Measurements from ENCODE around the gene FSTL3. TPM values are rescaled to one million over a fixed set of nuclear protein-coding genes. Genes with fewer than 3 reads are reported as not detected.

Gene FSTL3
- total RNA-seq, 4 donors from 2014 or later: 115 to 226 (median 217) TPM

DNA sequence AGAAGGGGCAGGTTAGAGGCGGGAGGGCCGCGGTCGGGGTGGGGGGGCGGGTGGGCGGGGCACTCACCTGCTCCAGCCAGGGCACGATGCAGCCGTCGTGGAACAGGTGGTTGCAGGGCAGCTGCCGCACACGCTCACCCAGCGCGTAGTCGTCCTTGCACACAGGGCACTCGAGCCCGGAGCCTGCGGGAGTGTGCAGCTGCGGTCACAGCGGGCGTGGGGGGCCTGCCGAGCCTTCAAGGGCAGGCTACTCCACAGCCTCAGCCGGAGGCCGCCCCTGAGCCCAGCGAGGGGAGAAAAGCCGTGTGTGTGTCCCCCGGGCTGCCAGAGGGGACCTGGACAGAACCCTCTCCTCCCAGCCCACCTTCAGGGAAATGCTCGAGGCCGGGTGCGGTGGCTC lies 27.9 kb upstream of the FSTL3 start:
- Histone ChIP-seq H3K27ac (replicated peaks in 1 of 4) (no peak overlapping the region), H3K4me3 (no peak overlapping the region), H3K4me1 (peaks cover 0 to 10% (median 0%) of the 10 kb centered on the region in 4 donors), H3K36me3 (peaks cover 57 to 88% (median 77%) of the 10 kb centered on the region in 4 donors), H3K27me3 (no peaks in the 10 kb centered on the region), H3K9me3 (no peaks in the 10 kb centered on the region)
- WGBS: 87% methylated on average over 3 of the region's 29 CpGs
- DNase-seq (ENCODE audit: extremely low spot score): no peak
- intact Hi-C loops (cut with DNase I): no loop called here
- no peak for TF ChIP-seq POLR2AphosphoS5 (IDR thresholded peaks at IDR 0.05)
- TF ChIP-seq EP300 (IDR thresholded peaks at IDR 0.05): no peak
- TF ChIP-seq, protein P1, sequence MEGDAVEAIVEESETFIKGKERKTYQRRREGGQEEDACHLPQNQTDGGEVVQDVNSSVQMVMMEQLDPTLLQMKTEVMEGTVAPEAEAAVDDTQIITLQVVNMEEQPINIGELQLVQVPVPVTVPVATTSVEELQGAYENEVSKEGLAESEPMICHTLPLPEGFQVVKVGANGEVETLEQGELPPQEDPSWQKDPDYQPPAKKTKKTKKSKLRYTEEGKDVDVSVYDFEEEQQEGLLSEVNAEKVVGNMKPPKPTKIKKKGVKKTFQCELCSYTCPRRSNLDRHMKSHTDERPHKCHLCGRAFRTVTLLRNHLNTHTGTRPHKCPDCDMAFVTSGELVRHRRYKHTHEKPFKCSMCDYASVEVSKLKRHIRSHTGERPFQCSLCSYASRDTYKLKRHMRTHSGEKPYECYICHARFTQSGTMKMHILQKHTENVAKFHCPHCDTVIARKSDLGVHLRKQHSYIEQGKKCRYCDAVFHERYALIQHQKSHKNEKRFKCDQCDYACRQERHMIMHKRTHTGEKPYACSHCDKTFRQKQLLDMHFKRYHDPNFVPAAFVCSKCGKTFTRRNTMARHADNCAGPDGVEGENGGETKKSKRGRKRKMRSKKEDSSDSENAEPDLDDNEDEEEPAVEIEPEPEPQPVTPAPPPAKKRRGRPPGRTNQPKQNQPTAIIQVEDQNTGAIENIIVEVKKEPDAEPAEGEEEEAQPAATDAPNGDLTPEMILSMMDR (IDR thresholded peaks at IDR 0.05): no peak
- no peak for TF ChIP-seq POLR2A (IDR thresholded peaks at IDR 0.05; ENCODE audit: low read depth)

DNA sequence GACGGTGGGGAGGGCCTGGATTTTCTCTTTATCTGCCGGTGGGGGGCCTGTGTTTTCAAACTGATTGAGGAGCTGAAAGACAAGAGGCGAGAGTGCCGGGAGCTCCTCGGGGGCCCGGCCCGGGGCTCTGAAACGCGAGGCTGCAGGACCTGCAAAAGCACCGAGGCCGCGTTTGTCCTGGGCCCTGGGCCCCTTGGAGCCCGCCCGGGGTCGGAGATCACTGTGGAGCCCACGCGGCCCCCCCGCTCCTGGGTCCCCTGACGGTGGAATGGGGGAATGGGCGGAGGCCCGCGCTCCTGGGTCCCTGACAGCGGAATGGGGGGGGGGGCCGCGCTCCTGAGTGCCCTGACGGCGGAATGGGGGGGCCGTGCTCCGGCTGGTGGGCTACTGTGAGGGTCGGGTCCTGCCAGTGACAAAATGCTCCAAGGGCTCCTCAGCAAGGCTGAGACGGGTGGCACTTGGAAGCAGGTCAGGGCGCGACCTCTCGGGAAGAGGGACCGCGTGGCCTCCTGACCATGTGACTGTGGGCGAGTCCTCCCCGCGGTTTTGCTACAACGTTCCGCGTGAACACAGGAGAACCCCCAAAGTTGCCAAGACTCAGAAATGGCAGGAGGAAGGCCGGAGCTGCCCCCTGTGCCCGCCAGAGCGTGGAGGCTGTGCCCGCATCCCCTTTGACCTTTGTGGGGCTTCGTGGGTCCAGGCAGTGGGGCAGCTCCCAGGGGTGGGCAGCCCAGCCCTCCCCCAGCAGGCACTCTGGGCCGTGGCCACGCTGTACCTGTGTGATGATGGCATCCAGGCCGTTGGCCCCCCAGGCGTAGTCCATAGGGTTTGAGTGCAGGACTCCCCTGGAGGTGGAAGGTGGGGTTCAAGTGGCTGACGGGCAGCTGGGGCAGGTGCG lies 27.0 kb upstream of the FSTL3 start:
- peaks cover 0 to 19% (median 0%) of the 10 kb centered on the region in 4 donors for H3K4me1 ChIP-seq
- H3K9me3 ChIP-seq: no peaks in the 10 kb centered on the region
- H3K36me3 ChIP-seq: peaks cover 64 to 96% (median 86%) of the 10 kb centered on the region in 4 donors
- intact Hi-C loops (cut with DNase I): no loop called here
- no peaks in the 10 kb centered on the region for H3K27me3 ChIP-seq
- no peak overlapping the region for H3K4me3 ChIP-seq
- WGBS: 91% methylated on average over 31 of the region's 53 CpGs
- no peak overlapping the region for H3K27ac ChIP-seq (replicated peaks in 1 of 4)
- no peak for DNase-seq (ENCODE audit: extremely low spot score)
- TF ChIP-seq EP300 (IDR thresholded peaks at IDR 0.05) (no peak), POLR2AphosphoS5 (IDR thresholded peaks at IDR 0.05) (no peak)
- TF ChIP-seq, protein P1 (IDR thresholded peaks at IDR 0.05): no peak

DNA sequence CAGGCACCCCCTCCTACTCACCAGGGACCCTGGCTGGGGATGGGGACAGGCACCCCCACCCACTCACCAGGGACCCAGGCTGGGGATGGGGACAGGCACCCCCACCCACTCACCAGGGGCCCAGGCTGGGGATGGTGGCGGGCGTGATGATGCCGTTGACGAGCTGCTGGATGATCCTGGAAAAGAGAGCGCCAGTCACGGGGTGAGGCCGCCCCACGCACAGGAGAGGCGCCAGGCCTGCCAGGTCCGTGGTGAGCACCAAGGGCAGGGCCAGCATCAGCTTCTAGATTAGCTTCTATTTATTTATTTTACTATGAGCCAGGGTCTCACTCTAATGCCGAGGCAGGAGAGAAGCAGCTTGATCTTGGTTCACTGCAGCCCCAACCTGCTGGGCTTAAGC lies 26.1 kb upstream of the FSTL3 start:
- WGBS: 88% methylated on average over 11 of the region's 11 CpGs

DNA sequence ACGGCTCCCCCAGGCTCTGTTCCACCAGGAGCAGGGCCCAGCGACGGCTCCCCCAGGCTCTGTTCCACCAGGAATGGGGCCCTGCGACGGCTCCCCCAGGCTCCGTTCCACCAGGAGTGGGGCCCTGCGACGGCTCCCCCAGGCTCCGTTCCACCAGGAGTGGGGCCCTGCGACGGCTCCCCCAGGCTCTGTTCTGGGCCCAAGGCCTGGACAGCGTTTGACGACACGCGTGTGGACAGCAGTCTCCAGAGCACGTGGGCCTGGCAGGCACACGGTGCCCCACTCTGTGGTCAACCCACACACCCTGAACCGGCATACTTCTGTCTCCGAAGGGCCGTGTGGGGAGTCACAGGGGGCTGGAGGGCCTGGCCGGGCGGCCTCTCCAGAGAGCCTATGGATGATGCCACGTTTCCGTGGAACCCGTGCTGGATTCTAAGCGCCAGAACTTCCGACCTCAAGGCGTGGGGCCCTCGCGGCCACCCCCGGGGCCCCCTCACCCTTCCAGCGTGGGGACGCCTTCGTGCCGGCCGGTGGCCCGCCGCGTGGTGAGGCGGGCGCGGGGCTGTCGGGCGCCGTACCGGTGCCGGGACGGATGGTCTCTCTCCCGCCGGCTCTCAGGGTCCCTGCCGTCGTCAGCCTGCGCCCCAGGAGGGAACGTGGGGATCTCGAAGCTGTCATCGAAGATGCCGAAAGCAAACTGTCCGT lies 24.9 kb upstream of the FSTL3 start:
- TF ChIP-seq POLR2A (IDR thresholded peaks at IDR 0.05; ENCODE audit: low read depth) (no peak), POLR2AphosphoS5 (IDR thresholded peaks at IDR 0.05) (no peak)
- Histone ChIP-seq H3K9me3 (no peaks in the 10 kb centered on the region), H3K27me3 (no peaks in the 10 kb centered on the region), H3K27ac (replicated peaks in 1 of 4) (no peak overlapping the region), H3K4me1 (peaks cover 0 to 30% (median 8%) of the 10 kb centered on the region in 4 donors), H3K36me3 (peaks cover 62 to 87% (median 83%) of the 10 kb centered on the region in 4 donors), H3K4me3 (no peak overlapping the region)
- no peak for DNase-seq (ENCODE audit: extremely low spot score)
- 92% methylated on average over 23 of the region's 58 CpGs for WGBS
- intact Hi-C loops (cut with DNase I): no loop called here

More for the DNA sequence above, 26.1 kb upstream of the FSTL3 start:
- peaks cover 0 to 19% (median 0%) of the 10 kb centered on the region in 4 donors for H3K4me1 ChIP-seq
- TF ChIP-seq POLR2A (IDR thresholded peaks at IDR 0.05; ENCODE audit: low read depth) (no peak), POLR2AphosphoS5 (IDR thresholded peaks at IDR 0.05) (no peak), EP300 (IDR thresholded peaks at IDR 0.05) (no peak)
- TF ChIP-seq, protein P1 (IDR thresholded peaks at IDR 0.05): no peak
- no peak overlapping the region for H3K4me3 ChIP-seq
- intact Hi-C loops (cut with DNase I): no loop called here
- no peaks in the 10 kb centered on the region for H3K27me3 ChIP-seq
- peaks cover 64 to 93% (median 89%) of the 10 kb centered on the region in 4 donors for H3K36me3 ChIP-seq
- no peak for DNase-seq (ENCODE audit: extremely low spot score)
- H3K9me3 ChIP-seq: no peaks in the 10 kb centered on the region
- H3K27ac ChIP-seq (replicated peaks in 1 of 4): no peak overlapping the region

DNA sequence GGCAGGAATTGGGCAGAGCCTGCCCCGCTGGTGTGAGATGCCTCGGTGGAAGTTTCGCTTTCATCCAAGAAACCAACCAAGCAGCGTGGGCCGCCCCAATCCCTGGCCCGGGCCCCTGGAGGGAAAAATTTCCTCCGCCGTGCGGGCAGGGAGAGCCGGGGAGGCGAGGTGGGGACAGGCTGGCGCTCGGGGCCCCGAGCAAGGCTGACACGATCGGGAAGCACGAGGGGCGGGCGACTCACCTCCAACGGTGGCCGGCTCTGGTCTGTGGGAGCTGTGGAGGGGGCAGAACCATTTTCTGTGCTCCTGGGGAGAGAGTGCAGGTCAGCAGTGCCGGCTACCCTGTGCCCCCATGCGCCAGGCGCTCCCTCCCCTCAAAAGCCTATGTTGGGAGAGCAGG lies 24.2 kb upstream of the FSTL3 start:
- Histone ChIP-seq H3K27ac (replicated peaks in 1 of 4) (no peak overlapping the region), H3K27me3 (no peaks in the 10 kb centered on the region), H3K4me1 (peaks cover 5 to 37% (median 15%) of the 10 kb centered on the region in 4 donors), H3K36me3 (peaks cover 54 to 80% (median 76%) of the 10 kb centered on the region in 4 donors), H3K9me3 (no peaks in the 10 kb centered on the region), H3K4me3 (no peak overlapping the region)
- 88% methylated on average over 24 of the region's 24 CpGs for WGBS
- no peak for DNase-seq (ENCODE audit: extremely low spot score)
- intact Hi-C loops (cut with DNase I): no loop called here
- no peak for TF ChIP-seq POLR2AphosphoS5 (IDR thresholded peaks at IDR 0.05)
- TF ChIP-seq EP300 (IDR thresholded peaks at IDR 0.05): no peak
- TF ChIP-seq, protein P1 (IDR thresholded peaks at IDR 0.05): no peak
- no peak for TF ChIP-seq POLR2A (IDR thresholded peaks at IDR 0.05; ENCODE audit: low read depth)

Data from esophagus muscularis mucosa (tissue), 4 donors.